ENCODE data around the gene HINFP. TPM values are rescaled to one million over a fixed set of nuclear protein-coding genes. Genes with fewer than 3 reads are reported as not detected.
"Not testable (repeated sequence)": the region's sequence is repeated elsewhere in the genome, so short reads cannot be mapped to it uniquely, and the experiment has no call there.

Gene HINFP
- total RNA-seq, 2 experiments from 2014 or later, result 22.3 to 24.3 TPM

- intact Hi-C loops (cut with micrococcal nuclease), result loop anchor here (1.0 to 5.0 kb wide), 3 partner anchors 20 to 70 kb away; partner anchors contain the start of genes HINFP, NLRX1 and SLC37A4
- Mint-ChIP-seq H3K4me3 (peak overlapping the region; percentile 92), H3K27me3 (no peaks in the 10 kb centered on the region), H3K36me3 (peaks cover 22% of the 10 kb centered on the region), H3K27ac (peak overlapping the region; percentile 92), H3K4me1 (ENCODE audit: low read depth) (peaks cover 27% of the 10 kb centered on the region), H3K9me3 (no peaks in the 10 kb centered on the region)
- POLR2A ChIA-PET, result interaction anchor here (1.1 to 1.7 kb wide), 10 partner anchors 10 to 310 kb away, joined by 3 to 8 read pairs (median 6); partner anchors contain the start of genes CENATAC, DDX6, HINFP and HMBS
- peak; percentile 62 for DNase-seq
- CTCF ChIA-PET, result interaction anchor here (0.6 to 1.9 kb wide), 5 partner anchors 21 to 237 kb away, joined by 3 to 6 read pairs (median 3); partner anchors contain the start of gene NLRX1
These were observed 20.2 kb upstream of the HINFP start for GRCh38 chr11:119100994-119101758.

GRCh38 chr11:119101759-119102423 lies 19.5 kb upstream of the HINFP start, which contains the start of gene DPAGT1:
DPAGT1 (minus strand) TSS chr11:119101853; CDS start chr11:119101655, 198 bp downstream.
- Mint-ChIP-seq H3K4me1 (ENCODE audit: low read depth) (peaks cover 33% of the 10 kb centered on the region), H3K9me3 (no peaks in the 10 kb centered on the region), H3K27me3 (no peaks in the 10 kb centered on the region), H3K4me3 (peak within 1 kb of the TSS; percentile 92), H3K36me3 (peaks cover 19% of the 10 kb centered on the region), H3K27ac (peak within 1 kb of the TSS; percentile 92)
- ChIA-PET CTCF (interaction anchor here (0.6 to 1.9 kb wide), 9 partner anchors 16 to 236 kb away, joined by 3 to 9 read pairs (median 4); partner anchors contain the start of genes CBL, NLRX1 and VPS11), POLR2A (interaction anchor here (0.6 to 1.7 kb wide), 15 partner anchors 8 to 318 kb away, joined by 3 to 8 read pairs (median 4); partner anchors contain the start of genes CENATAC, DDX6, HINFP and HMBS)
- peak; percentile 92 for DNase-seq
- intact Hi-C loops (cut with micrococcal nuclease), result loop anchor here (1.0 to 5.0 kb wide), 3 partner anchors 19 to 71 kb away; partner anchors contain the start of genes HINFP, NLRX1 and SLC37A4

- Mint-ChIP-seq H3K36me3 (peaks cover 11% of the 10 kb centered on the region), H3K4me3 (peak overlapping the region; percentile 92), H3K4me1 (ENCODE audit: low read depth) (peaks cover 34% of the 10 kb centered on the region), H3K27ac (peak overlapping the region; percentile 92)
- not testable (repeated sequence) for H3K27me3 Mint-ChIP-seq, H3K9me3 Mint-ChIP-seq, DNase-seq
- ChIA-PET POLR2A (interaction anchor here (0.8 to 1.5 kb wide), 6 partner anchors 9 to 191 kb away, joined by 3 to 7 read pairs (median 5); partner anchors contain the start of genes HINFP, HYOU1 and NLRX1), CTCF (interaction anchor here (0.6 to 1.9 kb wide), 4 partner anchors 93 to 219 kb away, joined by 3 to 9 read pairs (median 5); partner anchors contain the start of gene CBL)
- intact Hi-C loops (cut with micrococcal nuclease), result loop anchor here (5.0 kb wide), 1 partner anchor 64 kb away; the partner anchor contains the start of gene NLRX1
These were observed 18.2 kb upstream of the HINFP start for GRCh38 chr11:119103161-119103664.

- H3K36me3 Mint-ChIP-seq, result peaks cover 5% of the 10 kb centered on the region
- H3K4me1 Mint-ChIP-seq (ENCODE audit: low read depth), result peaks cover 37% of the 10 kb centered on the region
- peak overlapping the region; percentile 47 for H3K27ac Mint-ChIP-seq
- no peaks in the 10 kb centered on the region for H3K9me3 Mint-ChIP-seq
- CTCF ChIA-PET, result interaction anchor here (1.4 kb wide), 1 partner anchor 12 kb away, joined by 3 read pairs; no protein-coding TSS in a partner anchor
- POLR2A ChIA-PET, result no interaction called here
- no peak for DNase-seq
- H3K4me3 Mint-ChIP-seq, result peak overlapping the region; percentile 17
- no peaks in the 10 kb centered on the region for H3K27me3 Mint-ChIP-seq
- intact Hi-C loops (cut with micrococcal nuclease), result loop anchor here (5.0 kb wide), 1 partner anchor 64 kb away; the partner anchor contains the start of gene NLRX1
These were observed 17.6 kb upstream of the HINFP start for GRCh38 chr11:119103793-119104192.

GRCh38 chr11:119106564-119107537 lies 14.5 kb upstream of the HINFP start, which contains the start of gene C2CD2L:
C2CD2L (plus strand) TSS chr11:119107344; CDS start chr11:119107742, 398 bp downstream.
- ChIA-PET CTCF (interaction anchor here (0.6 to 1.8 kb wide), 9 partner anchors 12 to 217 kb away, joined by 3 to 9 read pairs (median 5); partner anchors contain the start of genes CBL, HINFP and NLRX1), POLR2A (interaction anchor here (0.8 to 5.2 kb wide), 11 partner anchors 9 to 99 kb away, joined by 3 to 56 read pairs (median 5); partner anchors contain the start of genes HINFP, HMBS, HYOU1 and TRAPPC4)
- Mint-ChIP-seq H3K4me3 (peak within 1 kb of the TSS; percentile 80), H3K27ac (peak within 1 kb of the TSS; percentile 93), H3K36me3 (peaks cover 4% of the 10 kb centered on the region), H3K9me3 (no peaks in the 10 kb centered on the region), H3K27me3 (no peaks in the 10 kb centered on the region), H3K4me1 (ENCODE audit: low read depth) (peaks cover 41% of the 10 kb centered on the region)
- peak; percentile 95 for DNase-seq
- intact Hi-C loops (cut with micrococcal nuclease), result loop anchor here (1.0 to 5.0 kb wide), 6 partner anchors 12 to 214 kb away; partner anchors contain the start of genes BCL9L, HINFP, HYOU1 and VPS11

- Mint-ChIP-seq H3K4me3 (peak overlapping the region; percentile 80), H3K4me1 (ENCODE audit: low read depth) (peaks cover 41% of the 10 kb centered on the region), H3K27me3 (no peaks in the 10 kb centered on the region), H3K27ac (peak overlapping the region; percentile 85), H3K36me3 (peaks cover 5% of the 10 kb centered on the region), H3K9me3 (no peaks in the 10 kb centered on the region)
- ChIA-PET CTCF (interaction anchor here (1.2 to 1.8 kb wide), 5 partner anchors 13 to 216 kb away, joined by 4 to 7 read pairs (median 6); partner anchors contain the start of gene CBL), POLR2A (interaction anchor here (0.9 to 5.2 kb wide), 8 partner anchors 8 to 98 kb away, joined by 3 to 56 read pairs (median 7); partner anchors contain the start of genes HINFP, HMBS, HYOU1 and TRAPPC4)
- intact Hi-C loops (cut with micrococcal nuclease), result loop anchor here (1.0 to 5.0 kb wide), 6 partner anchors 12 to 213 kb away; partner anchors contain the start of genes BCL9L, HINFP, HYOU1 and VPS11
- DNase-seq, result no peak
These were observed 13.7 kb upstream of the HINFP start for GRCh38 chr11:119107538-119108145.

GRCh38 chr11:119108146-119108856 lies 13.1 kb upstream of the HINFP start:
- CTCF ChIA-PET, result interaction anchor here (0.7 to 2.2 kb wide), 6 partner anchors 8 to 176 kb away, joined by 3 to 9 read pairs (median 4); partner anchors contain the start of gene HINFP
- peak overlapping the region; percentile 80 for H3K4me3 Mint-ChIP-seq
- H3K36me3 Mint-ChIP-seq, result peaks cover 10% of the 10 kb centered on the region
- intact Hi-C loops (cut with micrococcal nuclease), result loop anchor here (5.0 kb wide), 1 partner anchor 181 kb away; the partner anchor contains the start of gene BCL9L
- peak; percentile 60 for DNase-seq
- H3K4me1 Mint-ChIP-seq (ENCODE audit: low read depth), result peaks cover 39% of the 10 kb centered on the region
- H3K27me3 Mint-ChIP-seq, result no peaks in the 10 kb centered on the region
- no peaks in the 10 kb centered on the region for H3K9me3 Mint-ChIP-seq
- POLR2A ChIA-PET, result interaction anchor here (0.9 to 5.2 kb wide), 5 partner anchors 7 to 41 kb away, joined by 3 to 56 read pairs (median 4); partner anchors contain the start of genes HINFP and VPS11
- peak overlapping the region; percentile 85 for H3K27ac Mint-ChIP-seq

- intact Hi-C loops (cut with micrococcal nuclease), result loop anchor here (5.0 kb wide), 1 partner anchor 182 kb away; the partner anchor contains the start of gene BCL9L
- DNase-seq, result no peak
- peaks cover 38% of the 10 kb centered on the region for H3K4me1 Mint-ChIP-seq (ENCODE audit: low read depth)
- ChIA-PET POLR2A (interaction anchor here (0.9 to 5.2 kb wide), 4 partner anchors 11 to 24 kb away, joined by 3 to 56 read pairs (median 3); partner anchors contain the start of genes HINFP and HMBS), CTCF (interaction anchor here (0.7 to 2.2 kb wide), 7 partner anchors 9 to 176 kb away, joined by 3 to 9 read pairs (median 5); partner anchors contain the start of gene HINFP)
- H3K4me3 Mint-ChIP-seq, result peak overlapping the region; percentile 80
- H3K27me3 Mint-ChIP-seq, result no peaks in the 10 kb centered on the region
- peak overlapping the region; percentile 85 for H3K27ac Mint-ChIP-seq
- H3K9me3 Mint-ChIP-seq, result no peaks in the 10 kb centered on the region
- peaks cover 14% of the 10 kb centered on the region for H3K36me3 Mint-ChIP-seq
These were observed 12.5 kb upstream of the HINFP start for GRCh38 chr11:119108857-119109221.

GRCh38 chr11:119109843-119110242 lies 11.5 kb upstream of the HINFP start:
- Mint-ChIP-seq H3K36me3 (peaks cover 20% of the 10 kb centered on the region), H3K4me3 (peak overlapping the region; percentile 80), H3K4me1 (ENCODE audit: low read depth) (peaks cover 45% of the 10 kb centered on the region), H3K27me3 (no peaks in the 10 kb centered on the region), H3K27ac (no peak overlapping the region), H3K9me3 (no peaks in the 10 kb centered on the region)
- no peak for DNase-seq
- POLR2A ChIA-PET, result interaction anchor here (1.2 to 5.2 kb wide), 3 partner anchors 11 to 25 kb away, joined by 3 to 56 read pairs (median 3); partner anchors contain the start of genes HINFP and HMBS
- intact Hi-C loops (cut with micrococcal nuclease), result loop anchor here (5.0 kb wide), 1 partner anchor 183 kb away; the partner anchor contains the start of gene BCL9L
- CTCF ChIA-PET, result interaction anchor here (1.1 to 2.2 kb wide), 5 partner anchors 10 to 175 kb away, joined by 3 to 9 read pairs (median 6); partner anchors contain the start of gene HINFP
